Dedifferentiated amniotic fluid mesenchymal stem cell (primary cell): ENCODE data around the gene RNASEH2C.
A peak's percentile ranks its signal among the peaks of the same experiment; 100 is the strongest.
"Not testable (repeated sequence)": the region's sequence is repeated elsewhere in the genome, so short reads cannot be mapped to it uniquely, and the experiment has no call there.

Experiments
- DNase-seq: peaks from one replicate; pipeline ENCODE4 v3.0.0-alpha.2; 2016; ENCODE audit errors: extremely low spot score

The RNASEH2C gene

GRCh38 chr11:65720211-65720934 is at the start of gene RNASEH2C:
TSS of gene RNASEH2C (minus strand) at chr11:65720798. CDS start at chr11:65720758, 40 bp downstream.
- DNase-seq: peak; percentile 83

DNA sequence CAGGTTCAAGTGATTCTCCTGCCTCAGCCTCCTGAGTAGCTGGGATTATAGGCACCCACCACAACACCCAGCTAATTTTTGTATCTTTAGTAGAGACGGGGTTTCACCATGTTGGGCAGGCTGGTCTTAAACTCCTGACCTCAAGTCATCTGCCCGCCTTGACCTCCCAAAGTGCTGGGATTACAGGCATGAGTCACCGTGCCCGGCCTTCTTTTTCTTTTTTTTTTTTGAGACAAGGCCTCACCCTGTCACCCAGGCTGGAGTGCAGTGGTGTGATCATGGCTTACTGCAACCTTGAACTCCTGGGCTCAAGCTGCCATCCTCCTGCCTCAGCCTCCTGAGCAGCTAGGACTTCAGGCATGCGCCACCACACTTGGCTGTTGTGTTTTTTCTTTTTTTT is 47.2 kb upstream of the RNASEH2C start:
- DNase-seq: not testable (repeated sequence)

GRCh38 chr11:65767406-65767805 is 46.8 kb upstream of the RNASEH2C start:
- no peak for DNase-seq

DNA sequence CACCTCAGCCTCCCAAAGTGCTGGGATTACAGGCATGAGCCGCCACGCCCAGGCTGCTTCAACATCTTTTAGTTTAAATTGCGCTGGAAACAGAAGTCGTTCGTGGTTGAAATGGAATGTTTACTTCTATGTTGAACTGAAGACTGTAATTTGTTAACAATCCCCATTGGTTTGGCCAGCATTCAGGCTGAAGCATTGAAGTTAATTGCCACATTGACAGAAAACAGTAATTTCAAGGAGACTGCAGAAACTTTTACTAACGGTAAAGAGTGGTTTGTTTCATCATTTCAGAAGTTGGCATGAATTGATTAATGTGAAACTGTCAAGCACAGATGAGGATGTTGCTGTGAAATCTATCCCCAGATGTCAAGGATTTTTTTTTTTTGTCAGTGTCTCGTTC is 45.9 kb upstream of the RNASEH2C start:
- peak; percentile 22 for DNase-seq

DNA sequence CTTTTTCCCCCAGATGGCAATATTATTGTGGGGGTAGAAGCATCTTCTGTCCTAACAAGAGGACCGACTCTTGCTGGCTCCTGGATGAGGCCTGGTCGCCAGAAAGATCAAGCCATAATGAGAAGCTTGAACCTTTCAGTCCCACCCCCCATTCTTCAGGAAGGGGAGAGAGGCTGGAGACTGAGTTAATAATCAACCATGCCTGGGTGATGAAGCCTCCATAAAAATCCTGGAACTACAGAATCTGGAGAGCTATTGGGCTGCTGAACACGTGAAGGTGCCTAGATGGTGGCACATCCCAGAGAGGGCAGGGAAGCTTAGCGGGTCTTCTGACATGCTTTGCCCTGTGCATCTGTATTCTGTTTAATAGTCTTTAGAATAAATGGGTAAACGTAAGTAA is 43.8 kb upstream of the RNASEH2C start:
- DNase-seq: no peak

DNA sequence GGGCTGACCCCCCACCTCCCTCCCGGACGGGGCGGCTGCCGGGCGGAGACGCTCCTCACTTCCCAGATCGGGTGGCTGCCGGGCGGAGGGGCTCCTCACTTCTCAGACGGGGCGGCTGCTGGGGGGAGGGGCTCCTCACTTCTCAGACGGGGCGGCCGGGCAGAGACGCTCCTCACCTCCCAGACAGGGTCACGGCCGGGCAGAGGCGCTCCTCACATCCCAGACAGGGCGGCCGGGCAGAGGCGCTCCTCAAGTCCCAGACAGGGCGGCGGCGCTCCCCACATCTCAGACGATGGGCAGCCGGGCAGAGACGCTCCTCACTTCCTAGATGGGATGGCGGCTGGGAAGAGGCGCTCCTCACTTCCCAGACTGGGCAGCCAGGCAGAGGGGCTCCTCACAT is 42.2 kb upstream of the RNASEH2C start:
- not testable (repeated sequence) for DNase-seq

DNA sequence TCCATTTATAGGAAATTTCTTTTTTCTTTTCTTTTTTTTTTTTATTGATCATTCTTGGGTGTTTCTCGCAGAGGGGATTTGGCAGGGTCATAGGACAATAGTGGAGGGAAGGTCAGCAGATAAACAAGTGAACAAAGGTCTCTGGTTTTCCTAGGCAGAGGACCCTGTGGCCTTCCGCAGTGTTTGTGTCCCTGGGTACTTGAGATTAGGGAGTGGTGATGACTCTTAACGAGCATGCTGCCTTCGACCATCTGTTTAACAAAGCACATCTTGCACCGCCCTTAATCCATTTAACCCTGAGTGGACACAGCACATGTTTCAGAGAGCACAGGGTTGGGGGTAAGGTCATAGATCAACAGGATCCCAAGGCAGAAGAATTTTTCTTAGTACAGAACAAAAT is 41.6 kb upstream of the RNASEH2C start:
- not testable (repeated sequence) for DNase-seq

- DNase-seq: no peak
Observed at GRCh38 chr11:65745049-65745448, 24.5 kb upstream of the RNASEH2C start.

DNA sequence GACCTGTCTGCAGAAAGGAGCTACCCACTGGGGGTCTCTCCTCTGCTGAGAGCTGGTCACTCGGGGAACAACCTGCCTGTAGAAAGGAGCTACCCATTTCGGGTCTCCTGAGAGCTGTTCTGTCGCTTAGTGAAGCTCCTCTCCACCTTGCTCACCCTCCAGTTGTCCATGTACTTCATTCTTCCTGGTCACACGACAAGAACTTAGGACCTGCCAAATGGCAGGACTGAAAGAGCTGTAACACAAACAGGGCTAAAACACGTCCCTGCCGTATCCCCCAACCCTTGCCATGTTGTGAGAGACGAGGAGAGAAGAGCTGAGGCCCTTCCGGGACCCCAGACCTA is 24.1 kb upstream of the RNASEH2C start:
- no peak for DNase-seq

GRCh38 chr11:65744026-65744698 is 23.6 kb upstream of the RNASEH2C start:
- DNase-seq: no peak

GRCh38 chr11:65743681-65744025 is 23.1 kb upstream of the RNASEH2C start:
- DNase-seq: no peak

DNA sequence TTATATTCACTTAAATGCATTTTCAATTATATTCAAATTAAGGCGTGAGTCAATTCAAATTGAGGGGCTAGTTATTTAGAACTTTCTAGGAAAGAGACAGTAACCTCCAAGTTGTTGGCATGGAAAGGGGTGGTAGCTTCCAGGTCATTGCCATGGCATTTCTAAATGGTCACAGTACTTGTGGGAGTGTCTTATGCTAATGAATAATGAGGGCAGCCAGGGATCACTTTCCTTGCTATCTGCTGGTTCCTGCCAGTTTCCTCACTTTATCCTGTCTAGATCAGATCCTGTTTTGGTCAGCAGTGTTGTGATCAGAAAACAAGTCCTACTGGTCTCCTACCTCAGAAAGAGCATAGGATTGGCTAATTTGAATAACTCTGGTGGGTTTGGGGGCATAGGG is 21.8 kb upstream of the RNASEH2C start:
- no peak for DNase-seq

DNA sequence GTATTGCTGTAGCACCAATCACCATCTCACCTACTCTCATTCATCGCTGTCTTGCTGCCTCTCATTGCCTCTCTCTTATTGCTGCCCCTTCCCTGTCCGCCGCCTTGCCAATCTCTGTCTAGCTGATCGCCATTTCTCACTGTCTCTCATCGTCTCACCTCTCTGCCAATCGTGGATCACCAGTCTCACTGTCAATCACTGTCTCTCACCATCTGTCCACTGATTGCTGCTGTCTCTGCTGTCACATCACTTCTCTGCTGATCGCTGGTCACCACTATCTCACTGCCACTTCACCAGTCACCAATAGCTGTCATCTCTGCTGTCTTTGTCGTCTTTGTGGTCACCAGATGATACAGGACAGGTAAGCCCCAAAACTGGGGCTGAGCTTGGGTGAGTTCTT is 20.6 kb upstream of the RNASEH2C start:
- no peak for DNase-seq

- no peak for DNase-seq
Observed at GRCh38 chr11:65739022-65739421, 18.4 kb upstream of the RNASEH2C start.

- DNase-seq: no peak
Observed at GRCh38 chr11:65736810-65737209, 16.2 kb upstream of the RNASEH2C start.

DNA sequence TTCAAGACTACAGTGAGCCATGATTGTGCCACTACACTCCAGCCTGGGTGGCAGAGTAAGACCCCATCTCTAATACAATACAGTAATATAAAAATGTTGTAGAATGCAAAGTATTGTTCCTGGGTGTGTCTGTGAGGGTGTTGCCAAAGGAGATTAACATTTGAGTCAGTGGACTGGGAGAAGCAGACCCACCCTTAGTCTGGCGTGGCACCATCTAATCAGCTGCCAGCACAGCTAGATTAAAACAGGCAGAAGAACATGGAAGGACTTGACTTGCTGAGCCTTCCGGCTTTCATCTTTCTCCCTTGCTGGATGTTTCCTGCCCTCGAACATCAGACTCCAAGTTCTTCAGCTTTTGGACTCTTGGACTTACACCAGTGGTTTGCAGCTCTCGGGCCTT is 14.5 kb upstream of the RNASEH2C start:
- DNase-seq: not testable (repeated sequence)

- DNase-seq: no peak
Observed at GRCh38 chr11:65730461-65730860, 9.9 kb upstream of the RNASEH2C start.

DNA sequence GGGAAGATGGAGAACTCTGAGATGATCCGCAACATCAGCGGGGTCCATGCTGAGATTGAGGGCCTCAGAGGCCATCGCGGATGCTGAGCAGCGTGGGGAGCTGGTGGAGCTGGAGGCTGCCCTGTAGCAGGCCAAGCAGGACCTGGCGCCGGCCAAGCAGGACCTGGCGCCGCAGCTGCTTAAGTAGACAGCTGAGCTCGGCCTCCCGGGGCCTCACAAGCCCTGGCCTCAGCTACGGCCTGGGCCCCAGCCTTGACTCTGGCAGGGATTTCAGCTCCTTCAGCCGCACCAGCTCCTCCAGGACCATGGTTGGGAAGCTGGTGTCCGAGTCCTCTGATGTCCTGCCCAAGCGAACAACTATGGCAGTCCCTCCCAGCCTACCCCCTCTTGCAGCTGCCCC is 7.3 kb upstream of the RNASEH2C start:
- no peak for DNase-seq

GRCh38 chr11:65726660-65727059 is 6.1 kb upstream of the RNASEH2C start:
- no peak for DNase-seq

- DNase-seq: no peak
Observed at GRCh38 chr11:65722261-65722660, 1.7 kb upstream of the RNASEH2C start.

DNA sequence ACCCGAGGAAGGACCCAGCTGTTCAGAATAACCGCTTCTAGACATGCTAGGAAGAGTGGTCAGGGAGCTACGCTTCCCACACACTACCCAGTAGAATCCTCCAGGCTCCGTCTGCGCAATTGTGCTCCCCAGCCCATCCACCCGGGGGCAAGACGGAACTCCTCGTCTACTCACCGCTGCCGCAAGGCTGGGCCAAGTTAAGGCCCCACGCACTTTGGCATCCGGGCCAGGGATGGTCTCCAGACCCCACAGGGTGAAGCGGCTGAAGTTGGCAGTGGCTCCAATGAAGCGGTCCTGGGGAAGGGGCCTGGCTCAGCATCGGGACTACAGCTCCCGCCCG is 757 bp downstream of the RNASEH2C start:
- DNase-seq: no peak

- no peak for DNase-seq
Observed at GRCh38 chr11:65718964-65719492, 1.6 kb downstream of the RNASEH2C start.

DNA sequence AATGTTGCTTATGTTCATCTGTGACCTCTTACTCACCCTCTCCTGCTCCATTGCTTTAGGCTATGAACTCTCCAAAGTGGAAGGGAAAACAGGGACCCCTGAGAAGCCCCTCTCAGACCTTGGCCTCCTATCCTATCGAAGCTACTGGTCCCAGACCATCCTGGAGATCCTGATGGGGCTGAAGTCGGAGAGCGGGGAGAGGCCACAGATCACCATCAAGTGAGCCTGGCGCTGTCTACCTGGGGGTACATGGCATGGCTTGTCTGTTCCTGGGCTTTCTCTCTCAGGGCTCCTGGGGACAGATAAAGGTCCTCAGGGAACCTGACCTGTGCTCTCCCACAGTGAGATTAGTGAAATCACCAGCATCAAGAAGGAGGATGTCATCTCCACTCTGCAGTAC is 2.1 kb downstream of the RNASEH2C start:
- DNase-seq: no peak

GRCh38 chr11:65717906-65718305 is 2.7 kb downstream of the RNASEH2C start:
- DNase-seq: no peak
